ENCODE data around the gene IPO5.
A peak's percentile ranks its signal among the peaks of the same experiment; 100 is the strongest.
"Not testable (repeated sequence)": the region's sequence is repeated elsewhere in the genome, so short reads cannot be mapped to it uniquely, and the experiment has no call there.

IPO5 gene

GRCh38 chr13:98007001-98007400 lies 53.5 kb downstream of the IPO5 start:
- peak in 2 of 58 donors; percentile 3 to 11 for DNase-seq

DNA sequence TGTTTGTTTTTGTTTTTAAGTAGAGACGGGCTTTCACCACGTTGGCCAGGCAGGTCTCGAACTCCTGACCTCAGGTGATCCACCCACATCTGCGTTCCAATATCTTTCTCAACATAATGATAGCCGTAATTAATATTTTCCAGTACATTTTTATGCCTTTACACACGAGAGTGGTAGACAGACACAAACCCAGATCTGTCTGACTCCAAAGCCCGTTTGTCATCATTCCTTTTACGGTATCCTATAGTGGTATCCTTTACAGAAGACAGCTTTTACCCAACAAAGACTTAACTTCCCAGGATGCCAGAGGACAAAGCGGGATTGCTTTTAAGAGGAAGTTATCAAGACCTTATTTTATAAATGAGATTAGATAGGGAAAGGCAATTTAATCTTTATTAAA lies 59.8 kb downstream of the IPO5 start:
- no peak for DNase-seq

GRCh38 chr13:98014766-98015165 lies 61.3 kb downstream of the IPO5 start:
- no peak for DNase-seq

GRCh38 chr13:98018293-98018692 lies 64.8 kb downstream of the IPO5 start:
- no peak for DNase-seq

- no peak for DNase-seq
Observed at GRCh38 chr13:98019186-98019585, 65.7 kb downstream of the IPO5 start.

DNA sequence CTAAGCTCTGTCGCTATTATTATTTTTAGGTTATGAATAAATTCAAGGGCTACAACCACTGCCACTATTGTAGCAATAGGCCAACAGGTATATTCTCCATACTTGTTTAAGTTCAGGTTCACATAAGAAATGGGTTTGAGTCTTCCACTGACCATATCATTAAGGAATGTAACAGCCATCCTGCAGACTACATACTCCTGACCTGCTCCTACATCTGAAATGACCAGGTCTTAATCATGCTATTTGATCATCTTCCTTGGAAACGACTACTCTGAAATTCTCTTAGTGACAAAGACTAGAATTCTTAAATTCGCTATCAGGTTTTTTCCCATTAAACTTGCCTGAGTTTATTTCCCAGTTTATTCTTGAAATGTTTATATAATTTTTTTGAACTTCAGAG lies 66.8 kb downstream of the IPO5 start:
- no peak for DNase-seq

GRCh38 chr13:98022210-98022609 lies 68.7 kb downstream of the IPO5 start:
- DNase-seq, result peak in 29 of 58 donors; percentile 2 to 69 (median 36)

GRCh38 chr13:98025480-98026025 lies 72.1 kb downstream of the IPO5 start:
- DNase-seq, result no peak

- no peak for DNase-seq
Observed at GRCh38 chr13:98026457-98026857, 73.0 kb downstream of the IPO5 start.

DNA sequence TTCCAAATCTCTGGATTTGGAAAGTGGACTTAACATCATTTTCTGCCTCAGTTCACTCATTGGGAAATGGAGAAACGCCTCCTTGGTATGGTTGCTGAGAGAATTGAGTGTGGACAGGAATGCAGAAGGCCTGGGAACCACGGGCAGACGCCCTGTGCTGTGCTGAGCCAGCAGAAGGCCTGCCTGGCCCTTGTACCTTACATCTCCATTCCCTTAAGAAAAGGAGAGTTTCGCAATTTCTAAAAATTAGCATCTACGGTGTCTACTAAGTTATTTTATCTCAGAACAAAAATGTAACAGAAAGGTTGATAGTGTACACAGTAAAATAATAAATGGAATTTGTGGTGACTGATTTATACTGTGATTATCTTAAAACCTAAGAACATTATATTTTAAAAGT lies 78.7 kb downstream of the IPO5 start:
- peak in 1 of 58 donors; percentile 2 for DNase-seq

GRCh38 chr13:98033277-98034247 lies 80.1 kb downstream of the IPO5 start:
- DNase-seq, result peak in 21 of 58 donors; percentile 1 to 45 (median 10)

DNA sequence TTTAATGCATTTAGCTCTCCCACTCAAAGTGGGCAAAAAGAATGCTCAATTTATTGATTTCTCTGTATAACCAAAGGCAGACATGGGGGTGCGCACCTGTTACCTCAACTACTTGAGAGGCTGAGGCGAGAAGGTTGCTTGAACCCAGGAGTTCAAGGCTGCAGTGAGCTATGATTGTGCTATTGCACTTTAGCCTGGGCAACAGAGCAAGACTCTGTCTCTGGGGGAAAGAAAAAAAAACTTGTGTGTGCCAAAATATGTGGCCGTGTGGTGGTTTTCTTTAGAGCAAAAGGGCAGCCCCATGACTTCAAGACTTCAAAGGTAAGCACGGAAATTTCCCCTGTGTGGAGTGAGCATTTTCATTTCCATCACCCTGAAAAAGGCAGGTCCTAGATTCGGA lies 81.9 kb downstream of the IPO5 start:
- DNase-seq, result no peak

DNA sequence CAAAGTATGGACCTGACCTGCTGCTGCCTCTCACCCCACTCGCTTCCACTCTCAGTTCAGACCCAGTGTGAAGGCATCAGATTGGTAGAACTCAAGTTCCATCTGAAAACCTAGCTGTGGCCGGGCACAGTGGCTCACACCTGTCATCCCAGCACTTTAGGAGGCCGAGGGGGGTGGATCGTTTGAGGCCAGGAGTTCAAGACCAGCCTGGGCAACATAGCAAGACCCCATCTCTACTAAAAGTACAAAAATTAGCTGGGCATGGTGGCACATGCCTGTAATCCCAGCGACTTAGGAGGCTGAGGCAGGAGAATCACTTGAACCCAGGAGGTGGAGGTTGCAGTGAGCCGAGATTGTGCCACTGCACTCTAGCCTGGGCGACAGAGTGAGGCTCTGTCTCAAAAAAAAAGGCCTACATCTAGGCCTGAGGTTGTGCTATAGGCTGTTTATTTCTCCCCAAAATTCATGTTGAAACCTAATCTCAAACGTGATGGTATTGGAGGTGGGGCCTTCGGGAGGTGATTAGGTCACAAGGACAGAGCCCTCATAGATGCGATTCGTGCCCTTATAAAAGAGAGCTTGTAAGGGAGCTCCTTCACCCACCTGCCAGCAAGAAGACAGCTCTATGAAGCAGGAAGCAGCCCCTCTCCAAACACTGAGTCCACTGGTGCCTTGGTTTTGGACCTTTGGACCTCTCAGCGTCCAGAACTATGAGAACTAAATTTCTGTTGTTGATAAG lies 83.3 kb downstream of the IPO5 start:
- not testable (repeated sequence) for DNase-seq

DNA sequence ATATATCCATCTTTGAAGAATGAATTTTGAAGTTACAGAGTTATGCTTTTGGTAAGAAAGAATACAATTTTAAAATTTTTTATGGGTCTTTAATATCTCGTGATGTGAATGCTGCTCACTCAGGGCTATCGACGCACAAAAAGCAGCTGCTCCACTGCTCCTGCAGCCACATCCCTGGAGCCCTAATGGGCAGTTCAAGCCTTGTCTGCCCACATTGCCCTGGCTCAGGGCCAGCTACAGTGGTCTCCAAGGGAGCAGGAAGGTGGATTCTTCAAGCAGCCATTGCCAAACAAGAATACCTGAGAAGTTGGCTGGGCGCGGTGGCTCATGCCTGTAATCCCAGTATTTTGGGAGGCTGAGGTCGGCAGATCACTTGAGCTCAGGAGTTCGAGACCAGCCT lies 85.8 kb downstream of the IPO5 start:
- DNase-seq, result no peak

GRCh38 chr13:98039964-98040363 lies 86.5 kb downstream of the IPO5 start:
- no peak for DNase-seq

DNA sequence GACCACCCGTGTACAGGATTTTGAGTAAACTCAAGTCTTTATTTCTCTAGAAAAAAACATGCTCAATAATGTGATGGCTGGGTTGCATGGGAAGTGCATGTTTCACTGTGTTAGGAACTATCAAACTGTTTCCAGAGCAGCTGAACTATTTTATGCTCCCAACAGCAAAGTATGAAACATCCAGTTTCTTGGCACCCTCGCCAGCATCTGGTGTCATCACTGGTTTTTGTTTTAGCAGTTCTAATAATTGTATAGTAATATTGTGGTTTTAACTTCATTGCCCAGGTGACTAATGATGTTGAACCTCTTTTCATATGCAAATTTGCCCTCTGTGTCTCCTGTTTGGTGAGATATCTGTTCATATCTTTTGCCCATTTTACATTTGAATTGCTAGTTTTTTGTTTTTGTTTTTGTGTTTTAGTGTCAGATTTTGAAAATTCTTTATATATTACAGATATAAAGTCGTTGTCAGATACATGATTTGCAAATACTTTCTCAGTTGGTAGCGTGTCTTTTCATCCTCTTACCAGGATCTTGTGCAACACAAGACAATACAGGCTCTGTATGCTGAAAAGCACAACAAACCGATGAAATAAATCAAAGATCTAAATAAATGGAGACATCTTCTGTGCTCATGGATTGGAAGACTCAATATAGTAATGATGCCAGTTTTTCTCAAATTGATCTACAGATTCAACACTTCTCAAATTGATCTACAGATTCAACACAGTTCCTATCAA lies 87.8 kb downstream of the IPO5 start:
- no peak for DNase-seq

DNA sequence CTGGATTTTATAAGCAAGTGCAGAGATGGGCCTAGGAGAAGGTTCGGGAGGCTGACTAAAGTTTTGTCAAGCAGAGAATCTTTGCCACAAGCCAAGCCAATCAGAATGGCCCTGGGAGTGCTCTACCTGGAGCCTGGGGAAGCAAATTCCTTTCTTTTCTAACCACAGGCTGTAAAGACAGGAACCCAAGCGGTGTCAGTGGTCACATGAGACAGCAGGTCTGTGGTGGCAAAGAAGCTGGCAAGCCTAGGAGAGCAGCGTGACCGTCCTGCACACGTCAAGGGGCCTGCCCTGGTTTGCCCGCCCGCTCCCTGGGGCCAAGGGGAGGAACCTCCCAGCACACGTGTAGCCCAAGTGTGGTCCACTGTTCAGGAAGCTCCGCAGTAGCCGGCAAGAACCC lies 90.8 kb downstream of the IPO5 start:
- DNase-seq, result no peak

- not testable (repeated sequence) for DNase-seq
Observed at GRCh38 chr13:98047785-98048184, 94.3 kb downstream of the IPO5 start.

GRCh38 chr13:98048265-98048664 lies 94.8 kb downstream of the IPO5 start:
- DNase-seq, result no peak

- no peak for DNase-seq
Observed at GRCh38 chr13:98050041-98050466, 96.6 kb downstream of the IPO5 start.

GRCh38 chr13:98052412-98052811 lies 98.9 kb downstream of the IPO5 start:
- no peak for DNase-seq
